TTC549 (cell line): ENCODE data around the gene STXBP5L.
"Not testable (repeated sequence)": the region's sequence is repeated elsewhere in the genome, so short reads cannot be mapped to it uniquely, and the experiment has no call there.

Experiments
- FAIRE-seq: peaks from 2 replicates; lab custom pipeline; 2012; peaks lifted over from hg19 to GRCh38; lab: Jason Lieb, UNC

The STXBP5L gene

DNA sequence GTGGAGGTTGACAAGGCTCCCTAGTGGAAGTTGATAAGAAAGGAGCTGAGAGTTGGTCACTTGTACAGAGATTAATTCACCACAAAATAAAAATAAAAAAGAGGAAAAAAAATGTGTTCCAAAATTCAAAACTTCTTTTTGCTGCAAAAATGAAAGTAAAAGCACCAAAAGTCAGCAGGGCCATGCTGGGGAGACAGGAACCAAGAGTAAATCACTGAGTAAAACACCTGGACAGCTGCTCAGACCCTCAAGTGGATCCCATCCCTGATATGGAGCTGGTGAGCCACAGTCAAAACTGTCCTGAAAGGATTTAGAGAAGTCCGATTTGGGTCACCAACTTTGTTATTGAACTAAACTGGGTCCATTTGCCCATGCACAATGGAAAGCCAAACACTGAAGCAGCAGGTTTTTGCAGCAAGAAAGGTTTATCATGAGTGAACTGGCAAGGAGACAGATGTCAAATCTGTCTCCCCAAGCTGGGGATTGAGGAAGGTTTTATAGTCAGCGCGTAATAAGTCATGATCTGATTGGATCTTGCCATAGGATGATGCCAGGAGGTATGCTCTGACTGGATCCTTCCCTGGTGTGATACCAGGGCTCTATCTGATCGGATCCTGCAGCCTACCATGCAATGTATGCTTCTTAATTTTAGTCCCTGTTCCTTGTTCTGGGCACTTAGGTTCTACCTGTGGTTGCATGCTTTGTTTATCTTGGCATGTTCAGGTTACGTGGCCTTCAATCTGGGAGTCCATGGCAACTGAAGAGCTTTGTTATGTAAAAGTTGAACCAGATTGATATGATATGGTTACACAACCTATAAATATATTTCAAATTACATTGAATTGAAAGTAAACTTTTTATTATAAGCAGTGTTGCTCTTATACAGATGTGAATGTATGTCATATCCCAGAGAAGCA, 324.6 kb downstream of the STXBP5L start:
- FAIRE-seq, result no peak

DNA sequence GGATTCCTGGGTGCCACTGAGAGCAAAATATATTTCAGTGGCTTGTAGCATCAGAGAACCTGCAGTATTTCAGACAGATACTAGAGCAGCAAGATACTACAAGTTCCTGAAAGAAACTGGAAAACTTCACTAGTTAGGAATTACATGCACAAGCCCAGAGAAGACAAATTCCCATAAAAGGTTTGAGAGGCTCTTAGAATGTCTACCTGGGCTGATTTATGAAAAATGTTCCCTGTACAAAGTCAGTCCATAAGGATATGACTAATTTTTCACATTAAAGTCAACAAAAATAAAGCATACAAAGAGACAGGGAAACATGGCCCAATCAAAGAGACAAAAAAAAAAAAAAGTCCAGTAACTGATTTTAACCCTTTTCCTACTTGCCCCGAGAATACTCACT, 335.2 kb downstream of the STXBP5L start:
- FAIRE-seq, result no peak

DNA sequence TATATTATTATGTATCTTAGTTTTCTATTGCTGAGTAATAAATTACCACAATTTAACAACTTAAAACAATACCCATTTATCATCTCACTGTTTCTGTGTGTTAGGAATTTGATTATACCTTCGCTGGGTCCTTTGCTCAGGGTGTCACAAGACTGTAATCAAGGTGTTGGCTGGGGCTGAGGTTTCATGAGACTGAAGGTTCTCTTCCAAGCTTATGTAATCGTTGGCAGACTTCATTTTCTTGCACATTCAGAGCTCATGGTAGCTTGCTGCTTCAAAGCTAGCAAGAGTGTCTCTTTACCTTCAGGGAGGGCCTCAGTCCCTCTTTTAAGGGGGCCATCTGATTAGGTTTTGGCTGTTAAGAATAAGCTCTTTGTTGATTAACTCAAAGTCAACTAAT, 344.7 kb downstream of the STXBP5L start:
- no peak for FAIRE-seq

DNA sequence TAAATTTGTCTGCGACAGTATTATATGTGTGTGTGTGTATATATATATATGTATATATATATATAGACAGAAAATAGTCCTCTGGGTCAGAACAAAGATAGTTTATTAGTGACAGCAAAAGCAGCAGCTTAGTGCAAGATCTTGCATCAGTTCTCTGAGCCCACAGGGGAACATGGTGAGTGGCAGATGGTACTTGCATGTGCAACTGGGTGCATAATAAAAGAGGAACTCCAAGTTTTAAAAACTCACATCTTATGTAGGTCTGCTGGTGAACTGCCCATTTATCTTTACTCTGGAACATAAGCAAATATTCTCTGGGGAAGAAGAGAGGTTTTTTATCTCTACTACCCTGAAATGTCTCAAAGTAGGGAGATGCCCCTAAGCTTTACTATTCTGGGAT, 361.4 kb downstream of the STXBP5L start:
- no peak for FAIRE-seq

DNA sequence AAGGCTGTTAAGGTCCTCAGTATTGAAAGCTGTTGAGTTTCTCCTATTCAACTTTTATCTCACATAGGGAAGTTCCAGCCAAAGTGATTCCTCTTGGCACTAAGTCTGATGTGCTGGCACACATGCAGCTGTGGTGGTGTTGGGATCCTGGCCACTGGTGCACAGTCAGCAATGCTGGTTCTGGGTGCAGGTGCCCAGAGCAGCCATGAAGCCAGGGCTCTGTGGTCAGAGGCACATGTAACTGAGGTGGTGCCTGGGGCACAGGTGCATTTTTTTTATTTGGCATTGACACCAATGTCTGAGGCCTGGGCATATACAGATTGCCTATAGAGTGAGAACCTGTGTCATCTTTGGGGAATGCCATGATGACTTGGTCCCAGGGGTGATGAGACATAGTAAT, 366.4 kb downstream of the STXBP5L start:
- FAIRE-seq, result no peak

DNA sequence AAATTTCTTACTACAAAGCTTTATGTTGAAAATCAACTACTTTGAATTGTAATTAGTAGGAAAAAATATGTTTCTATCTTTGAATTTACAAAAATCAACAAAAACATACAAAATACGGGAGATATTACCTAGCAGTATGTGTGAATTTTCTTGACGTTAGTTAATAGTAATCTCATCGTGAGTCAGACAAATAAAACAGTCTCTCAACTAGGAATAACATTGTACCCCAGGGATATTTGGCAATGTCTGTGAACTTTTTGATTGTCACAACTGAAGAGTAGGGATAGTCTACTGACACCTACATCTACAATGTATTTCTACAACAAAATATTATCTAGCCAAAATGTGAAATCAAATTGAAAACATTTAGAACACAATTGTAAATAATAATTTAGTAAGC, 387.4 kb downstream of the STXBP5L start:
- FAIRE-seq, result no peak

DNA sequence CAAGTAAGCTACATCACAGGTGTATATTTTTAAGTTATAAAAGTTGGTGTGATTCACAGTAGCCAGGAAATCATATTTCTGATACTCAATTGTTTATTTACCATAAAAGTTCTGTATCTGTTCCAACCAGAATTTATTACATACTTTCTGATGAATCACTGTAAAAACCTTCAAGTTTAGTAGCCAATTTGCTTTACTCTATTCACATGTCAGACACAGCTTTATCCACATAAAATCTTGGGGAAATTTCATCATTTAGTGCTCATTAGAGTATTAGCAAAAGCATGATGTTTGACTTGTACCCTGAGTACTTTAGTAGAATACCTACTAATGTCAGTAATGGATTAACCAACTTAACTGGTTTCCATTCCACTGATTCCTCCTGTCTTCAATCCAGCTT, 388.0 kb downstream of the STXBP5L start:
- FAIRE-seq, result no peak

DNA sequence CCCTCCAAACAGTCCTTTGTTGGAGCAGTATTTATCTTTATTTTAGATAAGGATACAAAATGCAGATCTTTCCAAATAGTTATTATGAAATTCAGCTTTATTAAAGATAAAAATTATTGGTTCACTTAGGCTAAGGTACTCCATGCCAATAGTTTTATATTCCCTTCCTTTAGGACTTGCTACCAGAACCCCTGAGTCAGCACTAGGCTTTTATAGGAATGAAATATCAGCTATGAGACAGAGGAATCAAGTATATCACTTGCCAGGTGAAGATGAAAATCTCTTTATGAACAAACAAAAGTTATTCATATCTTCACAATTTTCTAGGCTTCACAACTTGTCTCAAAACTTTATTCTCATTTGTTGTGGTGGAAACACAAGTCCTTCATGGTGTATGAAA, 416.3 kb downstream of the STXBP5L start:
- FAIRE-seq, result no peak

DNA sequence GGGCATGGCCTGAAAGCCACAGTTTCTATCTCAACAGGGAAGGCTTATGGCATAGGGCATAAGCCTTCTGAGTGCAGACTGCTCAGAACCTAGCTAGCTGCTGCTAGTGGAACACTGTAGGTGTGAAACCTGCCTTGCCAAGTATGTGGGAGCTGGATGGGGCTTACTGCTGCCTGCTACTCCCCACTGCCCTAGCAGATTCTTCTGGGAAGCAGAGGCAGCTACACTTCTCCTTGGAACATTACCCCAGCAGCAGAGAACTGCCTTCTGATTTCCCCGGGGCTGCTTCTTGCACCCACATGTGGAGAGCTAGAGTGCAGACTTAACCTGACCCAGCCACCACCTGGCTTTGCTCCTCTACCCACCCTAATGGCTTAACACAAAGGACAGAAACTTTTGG, 422.1 kb downstream of the STXBP5L start:
- no peak for FAIRE-seq

DNA sequence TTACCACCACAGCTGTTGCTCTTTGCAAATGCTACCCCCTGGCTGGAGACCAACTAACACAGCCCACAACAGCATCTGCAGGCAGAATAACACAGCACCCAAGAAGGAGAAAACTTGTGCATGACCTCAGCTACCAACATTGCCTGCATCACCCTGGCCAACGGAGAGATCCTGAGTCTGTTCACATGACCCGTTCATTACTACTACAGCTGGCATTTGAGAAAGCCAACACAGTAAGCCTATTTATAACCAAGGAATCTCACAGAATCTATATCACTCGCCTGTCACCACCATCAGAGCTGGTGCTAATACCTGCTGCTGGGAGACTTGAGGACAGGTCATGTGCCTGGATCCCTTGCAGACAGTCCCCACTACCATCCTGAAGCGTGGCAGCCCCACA, 422.6 kb downstream of the STXBP5L start:
- FAIRE-seq, result no peak

DNA sequence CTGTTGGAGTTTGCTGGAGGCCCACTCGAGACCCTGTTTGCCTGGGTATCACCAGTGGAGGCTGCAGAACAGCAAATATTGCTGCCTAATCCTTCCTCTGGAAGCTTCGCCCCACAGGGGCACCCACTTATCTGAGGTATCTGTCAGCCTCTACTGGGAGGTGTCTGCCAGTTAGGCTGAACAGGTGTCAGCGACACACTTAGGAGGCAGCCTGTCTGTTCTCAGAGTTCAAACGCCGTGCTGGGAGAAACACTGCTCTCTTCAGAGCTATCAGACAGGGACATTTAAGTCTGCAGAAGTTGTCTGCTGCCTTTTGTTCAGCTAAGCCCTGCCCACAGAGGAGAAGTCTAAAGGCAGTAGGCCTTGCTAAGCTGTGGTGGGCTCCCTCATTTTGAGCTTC, 448.0 kb downstream of the STXBP5L start:
- not testable (repeated sequence) for FAIRE-seq

DNA sequence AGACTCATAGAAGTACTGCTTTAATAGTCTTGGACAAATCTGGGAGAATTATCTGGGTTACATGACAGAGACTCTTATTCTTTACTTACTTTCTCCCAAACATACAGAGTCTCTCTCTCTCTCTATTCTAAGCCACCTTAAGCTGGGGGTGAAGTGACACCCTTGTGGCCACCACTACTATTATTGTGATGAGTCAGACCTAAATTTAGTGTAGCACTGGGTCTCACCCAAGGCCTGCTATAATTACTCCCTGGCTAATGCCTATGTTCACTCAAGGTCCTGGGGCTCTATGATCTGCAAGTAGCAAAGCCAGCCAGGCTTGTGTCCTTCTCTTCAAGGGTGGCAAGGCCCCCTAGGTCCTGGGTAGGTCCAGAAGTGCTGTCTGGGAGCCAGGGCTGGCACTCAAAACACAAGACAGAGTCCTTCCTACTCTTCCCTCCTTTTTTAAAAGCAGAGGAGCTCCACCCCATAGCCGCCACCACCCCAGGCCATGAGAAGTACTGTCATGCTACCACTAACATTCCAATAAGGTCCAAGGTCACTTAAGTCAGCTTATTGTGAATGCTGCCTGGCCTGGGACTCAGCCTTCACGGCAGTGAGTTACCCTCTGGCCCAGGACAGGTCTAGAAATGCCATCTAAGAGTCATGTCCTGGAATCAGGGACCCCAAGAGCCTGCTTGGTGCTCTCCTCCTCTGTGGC, 454.2 kb downstream of the STXBP5L start:
- FAIRE-seq, result no peak

DNA sequence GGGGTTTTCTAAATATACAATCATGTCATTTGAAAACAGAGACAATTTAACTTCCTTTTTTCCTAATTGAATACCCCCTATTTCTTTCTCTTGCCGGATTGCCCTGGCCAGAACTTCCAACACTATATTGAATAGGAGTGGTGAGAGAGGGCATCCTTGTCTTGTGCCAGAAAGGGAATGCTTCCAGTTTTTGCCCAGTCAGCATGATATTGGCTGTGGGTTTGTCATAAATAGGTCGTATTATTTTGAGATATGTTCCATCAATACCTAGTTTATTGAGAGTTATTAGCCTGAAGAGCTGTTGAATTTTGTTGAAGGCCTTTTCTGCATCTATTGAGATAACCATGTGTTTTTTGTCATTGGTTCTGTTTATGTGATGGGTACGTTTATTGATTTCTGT, 480.3 kb downstream of the STXBP5L start:
- FAIRE-seq, result not testable (repeated sequence)

DNA sequence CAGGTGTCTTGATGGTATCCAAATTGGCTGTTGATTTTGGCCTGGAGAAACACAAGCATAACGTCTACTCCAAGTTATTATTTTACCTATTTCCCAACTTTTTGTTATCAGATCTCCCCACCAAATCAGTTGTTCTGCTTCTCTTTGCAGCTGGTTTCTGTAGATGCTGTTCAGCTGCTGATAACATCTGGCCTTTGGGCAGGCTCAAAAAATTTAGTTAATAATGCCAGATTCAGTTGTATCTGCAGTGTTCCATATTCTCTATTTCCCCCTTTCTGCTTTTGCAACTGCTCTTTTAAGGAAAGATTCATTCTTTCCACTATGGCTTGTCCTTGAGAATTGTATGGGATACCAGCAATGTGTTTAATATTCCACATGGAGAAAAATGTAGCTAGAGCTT, 488.0 kb downstream of the STXBP5L start:
- FAIRE-seq, result not testable (repeated sequence)

DNA sequence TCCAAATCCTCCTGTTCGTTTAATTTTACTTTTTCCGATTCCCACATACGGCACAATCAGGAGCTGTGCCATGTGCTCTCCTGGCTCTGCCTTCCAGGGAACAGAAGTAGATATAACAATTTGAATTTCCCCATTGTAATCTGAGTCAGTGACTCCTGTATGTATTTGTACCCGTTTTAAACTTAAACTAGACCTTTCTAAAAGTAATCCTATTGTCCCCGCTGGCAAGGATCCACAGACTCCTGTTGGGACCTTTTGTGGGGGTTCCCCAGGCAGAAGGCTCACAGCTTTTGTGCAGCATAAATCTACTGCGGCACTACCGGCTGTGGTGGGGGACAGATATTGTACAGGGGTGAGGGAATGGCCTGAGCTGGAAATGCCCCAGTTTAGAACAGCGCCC, 490.0 kb downstream of the STXBP5L start:
- not testable (repeated sequence) for FAIRE-seq

DNA sequence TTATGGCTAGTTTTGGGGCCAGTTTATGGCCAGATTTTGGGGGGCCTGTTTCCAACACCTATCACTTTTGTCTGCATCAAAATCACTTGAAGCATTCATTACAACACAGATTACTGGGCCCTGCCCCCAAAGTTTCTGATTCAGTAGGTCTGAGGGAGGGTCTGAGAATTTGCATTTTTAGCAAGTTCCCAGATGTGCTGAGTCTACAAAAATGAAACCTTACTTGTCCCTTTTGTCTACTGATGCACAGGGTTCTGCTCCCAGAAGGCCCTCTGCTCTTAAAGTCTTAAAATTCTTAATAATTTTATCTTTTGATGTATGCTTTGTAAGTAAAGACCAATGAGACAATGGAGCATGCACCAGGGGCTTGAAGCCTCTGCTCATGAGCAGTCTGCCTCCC, 491.8 kb downstream of the STXBP5L start:
- no peak for FAIRE-seq

DNA sequence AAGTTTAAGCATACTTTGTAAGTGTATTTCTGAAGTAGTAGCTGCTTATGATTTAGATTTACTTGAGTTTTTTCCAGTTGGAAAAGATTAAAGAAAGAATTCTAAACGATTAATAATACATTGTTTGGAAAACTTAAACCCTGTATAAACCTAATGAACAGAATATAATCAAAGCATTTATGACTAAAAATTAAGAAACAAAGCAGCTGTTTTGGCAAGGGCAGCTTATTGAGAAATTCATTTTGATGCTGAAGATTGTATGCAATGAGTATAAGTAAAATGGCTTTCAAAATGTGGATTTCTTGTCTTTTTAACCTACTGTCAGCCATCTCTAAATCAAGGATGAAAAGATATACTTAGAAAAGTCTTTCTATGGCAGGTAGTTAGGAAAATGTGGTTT, 497.6 kb downstream of the STXBP5L start:
- FAIRE-seq, result no peak

DNA sequence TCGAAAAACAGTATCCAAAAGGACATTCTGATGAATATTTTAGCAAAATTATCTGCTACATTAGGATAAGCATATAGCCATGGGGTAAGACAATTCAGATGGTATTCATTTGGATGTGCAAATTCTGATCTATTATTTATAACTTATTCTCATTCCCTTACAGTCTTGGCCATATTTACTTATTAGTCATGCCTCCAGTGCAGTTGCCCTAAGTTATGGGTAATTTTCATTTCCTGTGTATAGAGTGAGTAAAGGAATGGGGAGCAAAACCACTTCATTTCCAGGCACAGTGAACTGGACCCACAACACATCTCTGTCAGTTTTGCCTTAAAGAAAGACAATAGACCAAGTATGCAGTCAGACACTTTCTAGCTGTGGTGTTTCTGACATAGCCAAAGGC, 503.5 kb downstream of the STXBP5L start:
- no peak for FAIRE-seq

DNA sequence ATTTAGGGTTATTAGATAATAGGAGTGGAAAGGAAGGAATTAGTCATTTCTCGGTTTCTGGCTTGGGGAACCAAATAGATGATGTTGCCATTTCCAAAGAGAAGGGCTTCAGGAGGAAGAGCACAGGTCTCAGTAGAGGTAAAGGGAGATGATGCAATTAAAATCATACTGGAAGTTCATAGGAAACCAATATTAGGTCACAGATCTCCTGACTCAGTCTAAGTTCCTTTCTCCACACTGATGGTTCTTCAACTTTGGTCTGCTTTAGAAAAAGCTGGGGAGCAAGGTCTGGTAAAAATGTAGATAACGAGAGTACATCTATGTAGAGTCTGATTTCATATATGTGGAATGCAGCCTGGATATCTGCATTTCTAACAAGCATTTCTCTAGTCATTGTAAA, 506.9 kb downstream of the STXBP5L start:
- no peak for FAIRE-seq

DNA sequence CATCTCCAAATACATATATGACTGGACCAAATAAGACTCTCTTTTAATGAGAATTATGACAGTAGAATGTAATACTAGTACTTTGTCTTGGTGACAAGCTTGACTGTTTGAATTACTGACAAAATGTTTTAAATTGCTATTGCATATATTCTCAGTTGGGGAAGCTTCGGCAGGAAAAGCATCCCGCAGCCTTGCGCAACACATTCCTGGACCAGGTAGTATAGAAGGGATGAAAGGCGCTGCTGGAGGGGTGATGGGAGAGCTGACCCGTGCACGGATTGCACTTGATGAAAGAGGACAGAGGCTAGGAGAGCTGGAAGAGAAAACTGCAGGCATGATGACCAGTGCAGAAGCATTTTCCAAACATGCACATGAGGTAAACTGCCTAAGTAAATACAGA, 510.2 kb downstream of the STXBP5L start:
- FAIRE-seq, result no peak

DNA sequence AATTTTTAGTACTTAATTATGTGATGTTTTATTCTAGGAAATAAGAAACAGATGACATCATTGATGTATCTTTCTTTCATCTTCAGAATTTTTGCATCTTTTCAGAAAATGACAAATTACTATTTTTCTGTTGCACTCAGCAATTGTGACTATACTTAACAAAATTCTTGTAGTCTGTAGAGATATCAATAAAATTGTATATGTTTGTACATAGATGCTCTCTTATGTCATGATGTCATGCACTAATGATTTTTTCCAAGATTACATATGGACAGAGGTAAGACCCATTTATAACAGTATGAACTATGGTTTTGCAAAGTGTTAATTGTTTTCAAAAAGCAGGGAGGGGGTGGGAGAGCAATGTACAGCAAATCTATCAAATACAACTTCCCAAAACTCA, 516.5 kb downstream of the STXBP5L start:
- no peak for FAIRE-seq

DNA sequence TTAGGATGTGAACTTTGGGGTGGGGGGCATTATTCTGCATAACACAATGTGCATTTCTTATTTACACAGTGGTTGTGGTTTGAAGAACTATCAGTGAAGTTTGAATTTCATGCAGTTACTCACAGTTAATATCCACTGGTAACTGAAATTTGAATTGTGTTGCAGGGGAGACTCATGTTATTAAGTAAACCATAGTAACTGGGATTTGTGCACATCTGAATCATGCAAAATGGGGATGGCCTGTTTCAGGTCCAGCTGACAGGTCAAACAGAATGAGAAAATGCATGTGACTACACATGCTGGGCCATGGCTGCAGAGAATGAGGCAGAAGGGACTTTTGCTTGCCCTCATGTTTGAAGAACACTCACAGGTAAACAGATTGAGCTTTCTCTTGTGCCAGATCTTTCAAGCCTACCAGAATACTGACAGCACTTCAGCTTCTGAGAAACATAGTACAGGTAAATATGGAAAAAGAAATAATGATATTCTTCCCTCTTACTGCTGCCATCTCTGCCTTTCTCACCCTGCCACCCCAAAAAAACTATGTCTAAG, 522.7 kb downstream of the STXBP5L start:
- no peak for FAIRE-seq

DNA sequence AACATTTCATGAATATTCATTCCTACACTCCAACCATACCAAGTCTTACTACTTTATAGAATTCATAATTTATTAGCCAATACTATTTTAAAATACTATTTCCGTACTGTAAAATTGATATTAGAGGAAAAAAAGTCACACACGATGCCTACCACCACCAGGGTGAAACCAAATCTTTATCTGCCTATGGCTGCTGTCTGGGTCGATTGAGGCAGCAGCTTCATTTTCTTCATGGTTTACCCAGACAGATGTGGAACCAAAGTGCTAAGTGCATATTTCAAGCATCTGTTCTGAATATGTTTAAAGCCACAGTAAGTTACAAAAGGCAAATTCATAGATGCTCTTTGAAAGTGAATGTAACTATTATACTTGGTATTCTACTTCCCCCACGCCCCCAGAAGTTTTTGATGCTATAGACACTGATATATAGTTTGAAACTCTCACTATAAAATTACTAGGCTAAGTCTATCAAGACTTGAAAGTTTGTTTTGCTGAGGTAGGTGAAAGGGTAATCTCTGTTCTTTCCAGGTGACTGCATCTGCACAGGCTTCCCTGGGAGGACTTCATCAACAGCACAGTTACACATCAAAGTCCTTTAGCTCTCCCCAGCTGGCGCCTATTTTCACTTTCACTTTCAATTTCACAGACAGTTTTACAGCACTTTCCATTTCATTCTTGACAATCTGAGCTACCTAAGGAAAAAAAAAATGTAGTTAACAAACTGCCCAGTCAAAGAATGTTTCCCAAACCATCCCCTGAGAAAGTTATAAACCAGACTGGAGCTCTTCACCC, 523.9 kb downstream of the STXBP5L start:
- no peak for FAIRE-seq
